Occipital lobe (tissue), 2 donors: ENCODE results near the gene RCVRN. TPM values are rescaled to one million over a fixed set of nuclear protein-coding genes. Genes with fewer than 3 reads are reported as not detected.

Source experiments
- DNase-seq: peaks from one replicate; lab custom pipeline; 2025; lab: John Stamatoyannopoulos, UW
- total RNA-seq: library from RNA; depleted of rRNA; stranded (reverse); fragments of >200 nt; gene quantifications from one replicate; pipeline ENCODE4 v1.2.3, GENCODE V29; 2014

Gene RCVRN
- 0.16 TPM for total RNA-seq

DNA sequence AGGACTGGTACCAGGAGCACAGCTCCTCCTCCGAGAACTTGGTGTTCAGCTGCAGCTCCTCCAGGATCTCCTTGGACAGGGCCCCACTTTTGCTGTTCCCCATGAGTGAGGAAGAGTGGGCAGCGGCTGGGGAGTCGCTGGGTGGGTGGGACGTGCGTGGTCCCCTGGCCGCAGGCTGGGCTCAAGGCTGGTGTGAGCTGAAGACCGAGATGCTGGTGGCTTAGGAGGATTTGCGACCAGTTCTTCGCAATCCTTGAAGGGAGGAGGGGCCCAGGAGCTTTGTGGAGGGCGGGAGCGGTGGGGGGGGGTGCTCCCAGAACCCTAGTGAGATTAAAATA is at the start of gene RCVRN:
RCVRN (minus strand) TSS at position 194 of the 338 bp plus-strand sequence; CDS start at position 103, 91 bp downstream.
- DNase-seq = no peak

- no peak for DNase-seq
These were observed 48.4 kb upstream of the RCVRN start for GRCh38 chr17:9953492-9953891.

GRCh38 chr17:9951803-9952202 is 46.7 kb upstream of the RCVRN start:
- DNase-seq = no peak

- no peak for DNase-seq
These were observed 43.9 kb upstream of the RCVRN start for GRCh38 chr17:9948928-9949327.

- DNase-seq = no peak
These were observed 39.6 kb upstream of the RCVRN start for GRCh38 chr17:9944704-9945103.

DNA sequence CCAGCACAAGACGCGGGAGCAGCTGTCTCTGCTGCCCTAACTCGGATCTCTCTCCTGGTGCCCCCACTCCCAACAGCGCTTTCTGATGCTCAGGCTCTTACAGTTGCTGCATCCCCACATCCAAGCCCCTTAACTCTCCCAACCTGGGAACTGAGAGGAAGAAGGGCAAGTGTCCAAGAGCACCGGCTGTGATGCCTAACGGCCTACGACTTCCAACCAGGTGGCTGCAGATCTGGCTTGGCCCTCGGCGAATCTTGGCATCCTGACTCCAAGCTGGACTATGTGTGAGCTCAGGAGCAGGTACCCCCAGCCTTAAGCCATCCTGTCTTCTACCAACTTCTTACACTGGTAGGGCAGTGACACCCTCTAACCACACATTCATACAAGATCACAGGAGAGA is 38.3 kb upstream of the RCVRN start:
- no peak for DNase-seq

GRCh38 chr17:9942885-9943284 is 37.8 kb upstream of the RCVRN start:
- no peak for DNase-seq

GRCh38 chr17:9941305-9941704 is 36.2 kb upstream of the RCVRN start:
- DNase-seq = no peak

GRCh38 chr17:9940841-9941240 is 35.8 kb upstream of the RCVRN start:
- DNase-seq = no peak

- DNase-seq = no peak
These were observed 33.7 kb upstream of the RCVRN start for GRCh38 chr17:9938764-9939163.

GRCh38 chr17:9937901-9938300 is 32.8 kb upstream of the RCVRN start:
- DNase-seq = no peak

DNA sequence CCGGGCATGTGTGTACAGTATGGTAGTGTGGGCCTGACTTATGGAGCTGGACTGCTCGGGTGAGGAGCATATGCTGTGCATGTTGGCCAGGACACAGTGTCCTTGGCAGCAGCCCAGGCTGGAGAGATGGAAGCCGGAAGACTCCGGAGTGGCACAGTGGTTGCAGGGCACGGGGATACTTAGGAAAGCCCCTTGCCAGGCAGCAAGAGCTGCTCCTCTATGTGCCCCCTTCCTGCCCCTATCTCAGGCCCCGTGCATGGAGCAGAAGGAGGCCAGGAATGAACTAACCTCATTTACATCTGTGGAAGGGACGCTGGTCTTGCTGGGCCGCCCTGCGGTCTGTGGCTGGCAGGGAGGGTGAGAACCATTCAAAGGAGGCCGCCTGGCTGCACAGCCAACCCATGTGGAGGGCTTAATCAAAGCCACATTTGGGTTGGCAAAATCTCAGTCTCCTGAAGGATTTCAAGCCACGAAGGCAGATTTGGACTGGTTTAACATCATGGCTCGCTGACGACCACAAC is 32.2 kb upstream of the RCVRN start:
- peak; percentile 61 for DNase-seq

- DNase-seq = no peak
These were observed 31.0 kb upstream of the RCVRN start for GRCh38 chr17:9936095-9936494.

DNA sequence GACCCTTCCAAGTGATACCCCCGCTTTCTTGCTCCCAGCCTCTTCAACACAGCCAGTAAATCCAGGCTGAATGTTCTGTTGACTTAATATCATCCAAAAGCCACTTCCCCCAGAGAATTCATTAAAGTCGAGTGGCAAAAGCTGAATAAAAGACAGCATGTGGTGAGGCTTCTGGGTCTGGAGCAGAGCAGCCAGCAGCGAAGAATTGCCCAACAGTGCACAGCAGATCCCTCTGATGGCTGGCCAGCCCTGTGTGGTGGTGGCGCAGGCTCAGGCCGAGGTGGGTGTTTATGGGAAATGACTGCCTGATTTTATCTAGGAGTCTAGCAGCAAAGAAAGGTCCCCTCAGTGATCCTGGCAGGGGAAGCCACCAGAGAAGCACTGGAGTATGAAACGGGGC is 30.3 kb upstream of the RCVRN start:
- DNase-seq = no peak

DNA sequence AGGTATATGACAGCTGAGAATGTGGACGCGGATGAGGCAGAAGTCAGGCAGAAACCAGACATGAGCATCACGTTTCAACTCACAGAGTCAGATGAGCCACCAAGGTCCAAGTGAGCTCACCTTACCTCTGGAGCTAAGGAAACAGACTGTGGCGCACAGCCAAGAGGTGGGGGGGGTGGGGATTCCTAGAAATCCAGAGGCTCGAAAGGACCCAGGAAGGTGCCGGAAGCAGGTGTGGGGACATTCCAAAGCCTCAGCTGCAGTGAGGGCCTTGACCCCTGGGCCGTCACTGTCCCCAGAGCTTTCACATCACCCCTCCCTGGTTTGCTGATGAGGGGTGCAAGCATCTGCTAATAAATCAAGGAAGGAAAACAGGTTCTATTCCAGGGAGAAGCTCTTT is 29.3 kb upstream of the RCVRN start:
- DNase-seq = no peak

DNA sequence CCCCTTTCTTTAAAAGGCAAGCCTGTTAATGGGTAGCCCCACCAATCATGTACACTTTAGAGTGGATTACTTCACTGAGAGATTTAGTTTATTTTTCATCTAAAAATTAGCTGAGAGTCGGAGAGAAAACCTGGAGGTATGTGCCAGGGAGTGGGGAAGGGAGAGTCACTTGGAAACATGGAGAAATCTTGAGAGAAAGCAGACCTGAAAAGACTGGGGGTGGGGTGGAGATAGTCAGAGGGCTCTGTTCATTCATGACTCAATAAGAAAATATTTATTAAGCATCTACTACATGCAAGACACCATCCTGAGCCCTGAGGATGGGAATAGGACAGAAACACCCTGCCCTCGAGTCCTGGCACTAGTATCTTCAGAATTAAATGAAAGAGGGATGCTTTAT is 27.4 kb upstream of the RCVRN start:
- DNase-seq = no peak

DNA sequence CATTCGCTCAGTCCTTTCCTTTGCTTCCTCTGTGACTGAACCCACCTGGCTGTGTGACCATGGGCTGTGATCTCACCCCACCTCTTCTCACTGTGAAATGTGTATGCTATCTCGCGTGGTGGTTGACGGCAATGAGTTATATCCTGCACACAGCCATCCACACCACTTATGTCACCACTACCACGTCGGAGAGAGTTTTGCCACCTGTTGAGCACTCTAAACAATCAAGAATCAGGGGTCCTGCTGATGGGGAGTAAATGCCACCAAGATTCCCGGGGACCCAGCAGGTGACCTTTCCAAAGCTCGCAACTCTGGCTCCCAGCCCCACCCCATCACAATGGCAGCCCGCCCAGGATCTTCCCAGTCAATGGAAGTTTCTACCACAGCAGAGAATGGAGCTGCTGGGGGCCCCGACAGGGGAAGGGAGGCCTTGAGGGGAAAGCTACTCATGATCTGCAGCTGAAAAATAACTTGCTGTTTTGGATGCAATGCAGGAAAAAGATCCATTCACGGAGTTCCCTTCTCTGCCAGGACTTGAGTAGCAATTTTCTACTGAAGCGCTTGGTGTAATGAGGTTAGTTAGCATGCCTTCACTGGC is 26.2 kb upstream of the RCVRN start:
- no peak for DNase-seq

- no peak for DNase-seq
These were observed 24.8 kb upstream of the RCVRN start for GRCh38 chr17:9929871-9930270.

GRCh38 chr17:9928601-9929333 is 23.7 kb upstream of the RCVRN start:
- no peak for DNase-seq

GRCh38 chr17:9926150-9926804 is 21.2 kb upstream of the RCVRN start:
- no peak for DNase-seq

DNA sequence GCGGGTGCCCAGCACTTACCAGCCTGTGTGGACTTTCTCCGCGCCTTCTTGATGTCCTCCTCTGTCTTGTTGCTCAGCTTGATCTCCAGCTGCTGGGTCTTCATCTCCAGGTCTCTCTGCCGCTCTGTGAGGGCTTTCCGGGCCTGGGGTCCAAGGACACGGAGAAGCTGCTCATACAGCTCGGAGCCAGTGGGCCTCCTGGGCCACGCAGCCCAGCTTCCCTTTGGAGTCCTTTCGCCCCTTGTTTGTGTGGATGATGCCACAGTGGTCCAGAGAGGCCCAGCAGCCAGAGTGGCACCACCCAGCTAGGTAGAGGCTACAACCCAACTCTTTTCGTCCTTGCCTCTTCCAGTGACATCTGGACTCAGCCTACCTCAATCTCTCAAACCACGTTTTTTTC is 20.4 kb upstream of the RCVRN start:
- no peak for DNase-seq

DNA sequence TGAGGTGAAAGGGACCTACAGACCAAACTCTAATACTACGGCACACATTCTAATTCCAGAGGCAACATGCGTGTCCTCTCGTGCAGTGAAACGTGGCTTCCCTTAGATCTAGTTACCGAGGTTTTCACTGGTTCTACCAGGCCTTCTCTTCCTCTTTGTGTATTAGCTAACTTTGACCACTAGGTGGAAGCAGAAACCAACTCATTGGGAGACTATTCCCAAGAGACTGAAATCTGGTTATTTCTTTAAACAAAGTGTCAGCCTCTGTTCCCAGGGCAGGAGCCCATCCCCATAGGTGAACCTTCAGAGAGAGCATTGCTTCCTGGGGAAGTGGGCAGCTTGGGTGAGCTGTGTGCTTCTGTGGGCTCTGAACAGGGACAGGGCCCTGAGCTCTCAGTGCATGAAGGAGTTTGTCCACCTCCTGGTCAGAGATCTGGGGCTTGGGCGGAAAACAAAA is 19.7 kb upstream of the RCVRN start:
- DNase-seq = no peak
